Fibroblast of upper back skin (primary cell): ENCODE data around the gene ALS2CL.
A peak's percentile ranks its signal among the peaks of the same experiment; 100 is the strongest.

Source experiments
- DNase-seq: peaks from one replicate; pipeline ENCODE4 v3.0.0-alpha.2; 2013

The ALS2CL gene

GRCh38 chr3:46664188-46664970 is 29.1 kb downstream of the ALS2CL start:
- DNase-seq = no peak

GRCh38 chr3:46663591-46664135 is 29.8 kb downstream of the ALS2CL start:
- DNase-seq = no peak

GRCh38 chr3:46662771-46663551 is 30.5 kb downstream of the ALS2CL start:
- DNase-seq = peak; percentile 23

- DNase-seq = no peak
These were observed 31.4 kb downstream of the ALS2CL start for GRCh38 chr3:46661776-46662766.

GRCh38 chr3:46660543-46661523 is 32.6 kb downstream of the ALS2CL start:
- DNase-seq = no peak

- DNase-seq = no peak
These were observed 33.5 kb downstream of the ALS2CL start for GRCh38 chr3:46660003-46660402.

GRCh38 chr3:46659285-46659684 is 34.2 kb downstream of the ALS2CL start:
- no peak for DNase-seq

- peak; percentile 32 for DNase-seq
These were observed 36.5 kb downstream of the ALS2CL start for GRCh38 chr3:46656778-46657556.

GRCh38 chr3:46655271-46655670 is 38.2 kb downstream of the ALS2CL start:
- no peak for DNase-seq

GRCh38 chr3:46651084-46651483 is 42.4 kb downstream of the ALS2CL start:
- DNase-seq = no peak

- DNase-seq = no peak
These were observed 44.0 kb downstream of the ALS2CL start for GRCh38 chr3:46649436-46649835.

- DNase-seq = no peak
These were observed 45.4 kb downstream of the ALS2CL start for GRCh38 chr3:46648096-46648495.

GRCh38 chr3:46646700-46647099 is 46.8 kb downstream of the ALS2CL start:
- DNase-seq = peak; percentile 69

GRCh38 chr3:46643701-46644100 is 49.8 kb downstream of the ALS2CL start:
- no peak for DNase-seq

- DNase-seq = no peak
These were observed 50.5 kb downstream of the ALS2CL start for GRCh38 chr3:46642971-46643370.

- no peak for DNase-seq
These were observed 52.6 kb downstream of the ALS2CL start for GRCh38 chr3:46640927-46641326.

- no peak for DNase-seq
These were observed 54.3 kb downstream of the ALS2CL start for GRCh38 chr3:46639221-46639620.

GRCh38 chr3:46634856-46635255 is 58.6 kb downstream of the ALS2CL start:
- no peak for DNase-seq

- no peak for DNase-seq
These were observed 60.7 kb downstream of the ALS2CL start for GRCh38 chr3:46632792-46633191.
